GM19328 (cell line): ENCODE results near the gene TCF7L2.

Experiments used
- ATAC-seq: cut with Tn5 transposase; IDR thresholded peaks from one replicate; pipeline ENCODE4 v1.9.1; 2021; ENCODE audit warnings: mild to moderate bottlenecking, moderate library complexity; ENCODE audit not compliant: unreplicated experiment

TCF7L2 gene

GRCh38 chr10:113135025-113135424 lies 185.0 kb downstream of the TCF7L2 start:
- ATAC-seq = no peak

GRCh38 chr10:113137941-113138685 lies 188.1 kb downstream of the TCF7L2 start:
- no peak for ATAC-seq

- ATAC-seq = no peak
Measured at GRCh38 chr10:113138937-113139585, 189.0 kb downstream of the TCF7L2 start.

- ATAC-seq = no peak
Measured at GRCh38 chr10:113139699-113140098, 189.7 kb downstream of the TCF7L2 start.

- no peak for ATAC-seq
Measured at GRCh38 chr10:113140143-113141011, 190.3 kb downstream of the TCF7L2 start.

- ATAC-seq = no peak
Measured at GRCh38 chr10:113142601-113143362, 192.7 kb downstream of the TCF7L2 start.

GRCh38 chr10:113144576-113144975 lies 194.5 kb downstream of the TCF7L2 start:
- ATAC-seq = no peak

GRCh38 chr10:113148071-113148825 lies 198.2 kb downstream of the TCF7L2 start:
- ATAC-seq = no peak

- ATAC-seq = no peak
Measured at GRCh38 chr10:113148901-113149300, 198.9 kb downstream of the TCF7L2 start.

GRCh38 chr10:113149626-113150025 lies 199.6 kb downstream of the TCF7L2 start:
- no peak for ATAC-seq

- ATAC-seq = no peak
Measured at GRCh38 chr10:113151190-113151666, 201.2 kb downstream of the TCF7L2 start.

GRCh38 chr10:113153493-113154102 lies 203.6 kb downstream of the TCF7L2 start:
- ATAC-seq = no peak

- no peak for ATAC-seq
Measured at GRCh38 chr10:113157441-113157840, 207.4 kb downstream of the TCF7L2 start.

GRCh38 chr10:113158183-113158582 lies 208.1 kb downstream of the TCF7L2 start:
- no peak for ATAC-seq

- no peak for ATAC-seq
Measured at GRCh38 chr10:113159563-113159962, 209.5 kb downstream of the TCF7L2 start.

- no peak for ATAC-seq
Measured at GRCh38 chr10:113160641-113161040, 210.6 kb downstream of the TCF7L2 start.

- ATAC-seq = no peak
Measured at GRCh38 chr10:113161066-113161465, 211.0 kb downstream of the TCF7L2 start.

GRCh38 chr10:113162960-113163359 lies 212.9 kb downstream of the TCF7L2 start:
- ATAC-seq = no peak

GRCh38 chr10:113165673-113166072 lies 215.6 kb downstream of the TCF7L2 start:
- ATAC-seq = no peak
